ENCODE data around the gene SLC16A10.
"Not testable (repeated sequence)": the region's sequence is repeated elsewhere in the genome, so short reads cannot be mapped to it uniquely, and the experiment has no call there.

The SLC16A10 gene

GRCh38 chr6:111187874-111188273, 100.6 kb downstream of the SLC16A10 start:
- no peak for DNase-seq (ENCODE audit: low read depth)
- H3K4me3 ChIP-seq (ENCODE audit: low read length) = no peak overlapping the region
- no peak for TF ChIP-seq CTCF (conservative IDR thresholded peaks at IDR 0.05; ENCODE audit: low read depth, low read length)

GRCh38 chr6:111189666-111190210, 102.4 kb downstream of the SLC16A10 start:
- H3K4me3 ChIP-seq (ENCODE audit: low read length); DNase-seq (ENCODE audit: low read depth): not testable (repeated sequence)

GRCh38 chr6:111190637-111191036, 103.3 kb downstream of the SLC16A10 start:
- TF ChIP-seq CTCF (conservative IDR thresholded peaks at IDR 0.05; ENCODE audit: low read depth, low read length) = no peak
- H3K4me3 ChIP-seq (ENCODE audit: low read length) = no peak overlapping the region
- no peak for DNase-seq (ENCODE audit: low read depth)

GRCh38 chr6:111191136-111191535, 103.8 kb downstream of the SLC16A10 start:
- H3K4me3 ChIP-seq (ENCODE audit: low read length); DNase-seq (ENCODE audit: low read depth): not testable (repeated sequence)

GRCh38 chr6:111192911-111193555, 105.7 kb downstream of the SLC16A10 start:
- no peak for TF ChIP-seq CTCF (conservative IDR thresholded peaks at IDR 0.05; ENCODE audit: low read depth, low read length)
- H3K4me3 ChIP-seq (ENCODE audit: low read length) = no peak overlapping the region
- DNase-seq (ENCODE audit: low read depth) = no peak

GRCh38 chr6:111195656-111196055, 108.4 kb downstream of the SLC16A10 start:
- no peak for DNase-seq (ENCODE audit: low read depth)
- TF ChIP-seq CTCF (conservative IDR thresholded peaks at IDR 0.05; ENCODE audit: low read depth, low read length) = no peak

GRCh38 chr6:111198841-111199240, 111.5 kb downstream of the SLC16A10 start:
- DNase-seq (ENCODE audit: low read depth) = no peak
- no peak overlapping the region for H3K4me3 ChIP-seq (ENCODE audit: low read length)
- TF ChIP-seq CTCF (conservative IDR thresholded peaks at IDR 0.05; ENCODE audit: low read depth, low read length) = no peak

More at GRCh38 chr6:111195656-111196055, 108.4 kb downstream of the SLC16A10 start:
- no peak overlapping the region for H3K4me3 ChIP-seq (ENCODE audit: low read length)

GRCh38 chr6:111199935-111200334, 112.6 kb downstream of the SLC16A10 start:
- DNase-seq (ENCODE audit: low read depth) = no peak
- TF ChIP-seq CTCF (conservative IDR thresholded peaks at IDR 0.05; ENCODE audit: low read depth, low read length) = no peak
- no peak overlapping the region for H3K4me3 ChIP-seq (ENCODE audit: low read length)

Data from retinal pigment epithelial cell (primary cell).